GM12878 (cell line): Measurements from ENCODE around the gene YAP1. TPM values are rescaled to one million over a fixed set of nuclear protein-coding genes. Genes with fewer than 3 reads are reported as not detected.

ENCODE experiments used
- ATAC-seq: fragments of 200-7000 bp; cut with Tn5 transposase; 3 replicates; pipeline ENCODE4 v1.9.1; 2020; ENCODE audit warnings: mild to moderate bottlenecking, moderate library complexity
- BruUV-seq: library from RNA; stranded (reverse); fragments of 400-500 nt; replicated peaks from 2 replicates; lab custom pipeline; 2021; lab: Mats Ljungman, UMichigan
- CTCF ChIA-PET: fragments of 300-600 bp; sonication (Branson Sonifier 250); formaldehyde crosslinking; extraction: SDS; loops from one replicate; lab custom pipeline; 2021; ENCODE audit warnings: inconsistent platforms; lab: Yijun Ruan, JAX
- POLR2A ChIA-PET: fragments of 350-600 bp; formaldehyde crosslinking; extraction: SDS; loops from one replicate; lab custom pipeline; 2021; ENCODE audit warnings: inconsistent platforms; lab: Charles Lee
- RAD21 ChIA-PET: fragments of 300-600 bp; sonication (Branson Sonifier 250); formaldehyde crosslinking; loops from one replicate; lab custom pipeline; 2023; ENCODE audit warnings: antibody characterized with exemption; ENCODE audit not compliant: unreplicated experiment; lab: Charles Lee
- SMC1A ChIA-PET: fragments of 300-600 bp; sonication (Branson Sonifier 250); formaldehyde crosslinking; loops from one replicate; lab custom pipeline; 2023; ENCODE audit not compliant: unreplicated experiment, uncharacterized antibody; lab: Charles Lee
- DNase-seq: peaks from one replicate; pipeline ENCODE4 v3.0.0-alpha.2; 2011; ENCODE audit warnings: low read depth, low spot score
- FAIRE-seq: peaks from 3 replicates; lab custom pipeline; 2011; peaks lifted over from hg19 to GRCh38; lab: Jason Lieb, UNC
- H2AFZ ChIP-seq: 2 replicates; pipeline ENCODE4 v1.6.0; 2011; ENCODE audit warnings: low read depth, low read length, control low read depth; ENCODE audit not compliant: control insufficient read depth
- H3K27ac ChIP-seq: 2 replicates; pipeline ENCODE4 v1.5.1; 2011; ENCODE audit warnings: control low read depth; ENCODE audit not compliant: control insufficient read depth, insufficient read depth
- H3K27me3 ChIP-seq, 2 experiments: replicated peaks in 1 of 2; 2 replicates each; pipeline versions ENCODE4 v1.6.0 to v1.6.1; 2011; ENCODE audit warnings: low read length in 1 of 2; ENCODE audit not compliant: control insufficient read depth in 2 of 2, insufficient read depth in 2 of 2
- H3K36me3 ChIP-seq, 2 experiments: 2 replicates each; pipeline ENCODE4 v1.5.1; 2011; ENCODE audit warnings: low read length in 1 of 2; ENCODE audit not compliant: control insufficient read depth in 2 of 2, insufficient read depth in 2 of 2
- H3K4me1 ChIP-seq: 2 replicates; pipeline ENCODE4 v1.6.1; 2011; ENCODE audit warnings: mild to moderate bottlenecking, low read length, moderate library complexity, mixed read lengths; ENCODE audit not compliant: control insufficient read depth, insufficient read depth
- H3K4me2 ChIP-seq: 2 replicates; pipeline ENCODE4 v1.6.0; 2011; ENCODE audit warnings: control low read depth; ENCODE audit not compliant: control insufficient read depth, insufficient read depth
- H3K4me3 ChIP-seq: fragments of 200-600 bp; sonication (generic); 2 replicates; pipeline ENCODE4 v1.5.1; 2016
- H3K79me2 ChIP-seq: 2 replicates; pipeline ENCODE4 v1.6.0; 2011; ENCODE audit warnings: low read length; ENCODE audit not compliant: control insufficient read depth, insufficient read depth
- H3K9ac ChIP-seq: 2 replicates; pipeline ENCODE4 v1.8.0; 2011; ENCODE audit warnings: low read length, control low read depth, mixed read lengths; ENCODE audit not compliant: control insufficient read depth, insufficient read depth
- H3K9me3 ChIP-seq: replicated peaks from 3 replicates; pipeline ENCODE4 v1.5.1; 2011; ENCODE audit warnings: mild to moderate bottlenecking, low read length; ENCODE audit not compliant: control insufficient read depth, insufficient read depth
- H4K20me1 ChIP-seq: 2 replicates; pipeline ENCODE4 v1.6.0; 2011; ENCODE audit not compliant: control insufficient read depth, insufficient read depth
- ATF3 ChIP-seq: IDR thresholded peaks from 2 replicates; pipeline ENCODE4 v1.6.1; 2011; ENCODE audit warnings: low read depth, mild to moderate bottlenecking, low read length, moderate library complexity, borderline replicate concordance; ENCODE audit errors: extremely low read depth
- BHLHE40 ChIP-seq, 2 experiments: fragments of 450-650 bp in 1 of 2; IDR thresholded peaks; 2 replicates each; pipeline ENCODE4 v1.6.1; 2011 to 2017; ENCODE audit warnings: low read depth in 2 of 2, borderline replicate concordance in 1 of 2, improper control_type of control experiment in 1 of 2, low read length in 1 of 2, mild to moderate bottlenecking in 1 of 2
- BRCA1 ChIP-seq: IDR thresholded peaks from 2 replicates; pipeline ENCODE4 v1.6.1; 2011; ENCODE audit warnings: low read depth, low read length, improper control_type of control experiment
- CBX3 ChIP-seq: fragments of 200-600 bp; sonication (generic); IDR thresholded peaks from 2 replicates; pipeline ENCODE4 v1.6.1; 2016; ENCODE audit warnings: low read depth, borderline replicate concordance
- CBX5 ChIP-seq: sonication (generic); IDR thresholded peaks from 2 replicates; pipeline ENCODE4 v1.6.1; 2016; ENCODE audit warnings: low read depth, moderate library complexity, mild to moderate bottlenecking, inconsistent platforms
- CHD2 ChIP-seq: IDR thresholded peaks from 2 replicates; pipeline ENCODE4 v1.6.1; 2011; ENCODE audit warnings: low read depth, low read length, improper control_type of control experiment, borderline replicate concordance
- HDAC2 ChIP-seq: fragments of 200-600 bp; sonication (generic); IDR thresholded peaks from 2 replicates; pipeline ENCODE4 v1.6.1; 2017
- JUND ChIP-seq: IDR thresholded peaks from 2 replicates; pipeline ENCODE4 v1.6.1; 2012; ENCODE audit warnings: low read depth, mild to moderate bottlenecking, low read length, improper control_type of control experiment, moderate library complexity
- KDM1A ChIP-seq: fragments of 200-600 bp; sonication (generic); IDR thresholded peaks from 2 replicates; pipeline ENCODE4 v1.6.1; 2016; ENCODE audit warnings: borderline replicate concordance
- LARP7 ChIP-seq: fragments of 450-650 bp; IDR thresholded peaks from 2 replicates; pipeline ENCODE4 v1.6.1; 2017; ENCODE audit warnings: mild to moderate bottlenecking
- MLLT1 ChIP-seq: fragments of 450-650 bp; IDR thresholded peaks from 2 replicates; pipeline ENCODE4 v1.6.1; 2016; ENCODE audit warnings: mild to moderate bottlenecking
- MYC ChIP-seq: IDR thresholded peaks from 2 replicates; pipeline ENCODE4 v1.6.1; 2011; ENCODE audit warnings: mild to moderate bottlenecking, low read length, moderate library complexity, inconsistent platforms; ENCODE audit not compliant: insufficient read depth, insufficient replicate concordance, insufficient read length, severe bottlenecking
- NKRF ChIP-seq: fragments of 450-650 bp; conservative IDR thresholded peaks from 2 replicates; pipeline ENCODE4 v1.6.1; 2017; ENCODE audit warnings: mild to moderate bottlenecking, moderate library complexity
- TCF12 ChIP-seq: IDR thresholded peaks from 2 replicates; pipeline ENCODE4 v1.6.1; 2011; ENCODE audit warnings: low read depth, mild to moderate bottlenecking, low read length
- USF2 ChIP-seq: IDR thresholded peaks from 2 replicates; pipeline ENCODE4 v1.6.1; 2011; ENCODE audit warnings: low read depth, low read length, improper control_type of control experiment, borderline replicate concordance
- WRNIP1 ChIP-seq: IDR thresholded peaks from 2 replicates; pipeline ENCODE4 v1.6.1; 2011; ENCODE audit warnings: low read depth, low read length, improper control_type of control experiment, borderline replicate concordance
- ZNF207 ChIP-seq: fragments of 450-650 bp; IDR thresholded peaks from 2 replicates; pipeline ENCODE4 v1.6.1; 2014; ENCODE audit warnings: antibody characterized with exemption, mild to moderate bottlenecking, borderline replicate concordance
- ZNF384 ChIP-seq: IDR thresholded peaks from 2 replicates; pipeline ENCODE4 v1.6.1; 2012; ENCODE audit warnings: low read depth, mild to moderate bottlenecking, low read length, improper control_type of control experiment, borderline replicate concordance
- WGBS: methylation state at CpG from one replicate; pipeline ENCODE4 v1.1.6; 2016; ENCODE audit warnings: low lambda C conversion rate; ENCODE audit not compliant: insufficient replicate concordance, insufficient coverage; ENCODE audit errors: missing lambda C conversion rate; 5-methylcytosine and 5-hydroxymethylcytosine counted together
- in situ Hi-C: fragments of 300-500 bp; cut with MboI; formaldehyde crosslinking; loops from 9 replicates; pipeline ENCODE4 v1.14.3; 2018; ENCODE audit warnings: mixed read lengths
- intact Hi-C: fragments of 100-400 bp; cut with micrococcal nuclease; formaldehyde crosslinking; loops from one replicate; pipeline ENCODE4 v1.14.2; 2022; ENCODE audit not compliant: unreplicated experiment
- polyA plus RNA-seq, 11 experiments: library from polyadenylated mRNA; depleted of rRNA in 4 of 11; unstranded in 6 of 11; stranded (reverse) in 5 of 11; fragments of >200 nt; fragmentation: Nextera tagmentation in 4 of 11; fragmentation: Illumina TruSeq in 1 of 11; extraction: Ambion mirVana in 4 of 11; extraction: Trizol in 1 of 11; gene quantifications; 1 replicate in 1 of 11; 2 replicates in 10 of 11; pipeline versions ENCODE4 v1.2.1 to v1.2.3, GENCODE V29; 2011 to 2016; ENCODE audit warnings: inconsistent platforms in 2 of 11, missing spikeins in 2 of 11, low read depth in 1 of 11
- total RNA-seq, 4 experiments: library from RNA; depleted of rRNA in 3 of 4; stranded (reverse); fragments of >200 nt in 3 of 4; fragmentation: Illumina TruSeq in 1 of 4; extraction: Trizol in 1 of 4; gene quantifications; 2 replicates each; pipeline versions ENCODE4 v1.2.1 to v1.2.3, GENCODE V29; 2013 to 2021

YAP1 gene
- total and polyA plus RNA-seq, 10 of the 15 experiments (the other 5 are each of a cell fraction or from before 2014, with no cell fraction given): 0.03 to 0.33 (median 0.10) TPM; not detected in 6

- no peak overlapping the region for H3K4me3 ChIP-seq
- no peak overlapping the region for H3K4me2 ChIP-seq
- FAIRE-seq: no peak
- TF ChIP-seq KDM1A (no peak), ZNF384 (no peak), BHLHE40 (IDR thresholded peaks at IDR 0.05; ENCODE audit: borderline replicate concordance in 1 of 2, low read depth in 2 of 2, low read length in 1 of 2) (no peak), NKRF (no peak), USF2 (no peak), BRCA1 (no peak), HDAC2 (no peak), TCF12 (no peak), ZNF207 (no peak), JUND (no peak), MYC (no peak), CBX3 (no peak), CHD2 (no peak), LARP7 (no peak), ATF3 (no peak), CBX5 (no peak), WRNIP1 (no peak), MLLT1 (no peak)
- TF ChIP-seq, all 136 proteins: peak for 0
- WGBS: 45% methylated on average over 2 of the region's 2 CpGs
- BruUV-seq: no TSS peak
- Histone ChIP-seq H3K4me1 (no peaks in the 10 kb centered on the region), H3K36me3 (no peaks in the 10 kb centered on the region), H3K9me3 (no peaks in the 10 kb centered on the region), H2AFZ (no peak overlapping the region), H4K20me1 (no peaks in the 10 kb centered on the region), H3K79me2 (no peaks in the 10 kb centered on the region), H3K27me3 (no peaks in the 10 kb centered on the region), H3K27ac (no peak overlapping the region), H3K9ac (no peak overlapping the region)
- ChIA-PET SMC1A (no interaction called here), CTCF (no interaction called here), RAD21 (no interaction called here), POLR2A (no interaction called here)
- ATAC-seq (no peak), DNase-seq (no peak)
- intact Hi-C loops (no loop called here), in situ Hi-C loops (no loop called here)
These were observed 48.1 kb upstream of the YAP1 start for GRCh38 chr11:102062106-102062505.
